HepG2 (cell line): ENCODE results near the gene RNASE13. TPM values are rescaled to one million over a fixed set of nuclear protein-coding genes. Genes with fewer than 3 reads are reported as not detected.

Experiments
- NPAS2 ChIP-seq: sonication (generic); formaldehyde crosslinking; IDR thresholded peaks from 2 replicates; pipeline ENCODE4 v1.8.0; 2022; ENCODE audit warnings: mild to moderate bottlenecking, missing genetic modification reagents, borderline replicate concordance
- ONECUT2 ChIP-seq: sonication (generic); formaldehyde crosslinking; IDR thresholded peaks from 2 replicates; pipeline ENCODE4 v1.4.0; 2020; ENCODE audit warnings: missing genetic modification reagents
- PAX8 ChIP-seq: sonication (generic); formaldehyde crosslinking; IDR thresholded peaks from 2 replicates; pipeline ENCODE4 v1.8.0; 2022; ENCODE audit warnings: mild to moderate bottlenecking, missing genetic modification reagents, borderline replicate concordance
- PCBP1 ChIP-seq: fragments of 200-400 bp; formaldehyde crosslinking; IDR thresholded peaks from 2 replicates; pipeline ENCODE4 v1.6.1; 2017; ENCODE audit warnings: mild to moderate bottlenecking, low read depth, low read length, borderline replicate concordance
- SMAD3 ChIP-seq: sonication (generic); formaldehyde crosslinking; IDR thresholded peaks from 2 replicates; pipeline ENCODE4 v1.4.0; 2020; ENCODE audit warnings: missing genetic modification reagents
- SPEN ChIP-seq: sonication (generic); formaldehyde crosslinking; IDR thresholded peaks from 2 replicates; pipeline ENCODE4 v1.5.1; 2020; ENCODE audit warnings: low read depth, mild to moderate bottlenecking, missing genetic modification reagents
- ZC3H13 ChIP-seq: sonication (generic); formaldehyde crosslinking; IDR thresholded peaks from 2 replicates; pipeline ENCODE4 v1.8.1; 2023; ENCODE audit warnings: mild to moderate bottlenecking, missing genetic modification reagents, moderate library complexity
- ZFYVE20 ChIP-seq: sonication (generic); formaldehyde crosslinking; IDR thresholded peaks from 2 replicates; pipeline ENCODE4 v1.8.0; 2023; ENCODE audit warnings: low read depth, mild to moderate bottlenecking, moderate library complexity, missing genetic modification reagents, borderline replicate concordance
- ZNF180 ChIP-seq: sonication (generic); formaldehyde crosslinking; IDR thresholded peaks from 2 replicates; pipeline ENCODE4 v1.4.0; 2020; ENCODE audit warnings: low read depth, missing genetic modification reagents, borderline replicate concordance
- ZNF235 ChIP-seq: sonication (generic); formaldehyde crosslinking; IDR thresholded peaks from 2 replicates; pipeline ENCODE4 v1.8.1; 2023; ENCODE audit warnings: mild to moderate bottlenecking, missing genetic modification reagents, borderline replicate concordance
- ZNF24 ChIP-seq: fragments of 450-650 bp; IDR thresholded peaks from 2 replicates; pipeline ENCODE4 v1.6.1; 2017; ENCODE audit warnings: antibody characterized with exemption, mild to moderate bottlenecking
- ZNF646 ChIP-seq: sonication (generic); formaldehyde crosslinking; IDR thresholded peaks from 2 replicates; pipeline ENCODE4 v1.9.0; 2021; ENCODE audit warnings: mild to moderate bottlenecking, missing genetic modification reagents
- ZNF670 ChIP-seq: sonication (generic); formaldehyde crosslinking; IDR thresholded peaks from 2 replicates; pipeline ENCODE4 v1.8.0; 2022; ENCODE audit warnings: mild to moderate bottlenecking, missing genetic modification reagents, borderline replicate concordance
- polyA plus RNA-seq, 8 experiments: library from polyadenylated mRNA; depleted of rRNA in 3 of 8; stranded (reverse) in 7 of 8; unstranded in 1 of 8; fragments of >200 nt; fragmentation: Illumina TruSeq in 4 of 8; extraction: Trizol in 4 of 8; gene quantifications; 2 replicates each; pipeline versions ENCODE4 v1.2.1 to v1.2.3, GENCODE V29; 2011 to 2016; ENCODE audit warnings: low read depth in 4 of 8, missing spikeins in 1 of 8, mixed read lengths in 1 of 8; ENCODE audit not compliant: insufficient read depth in 1 of 8
- total RNA-seq, 5 experiments: library from RNA; depleted of rRNA; stranded (reverse); fragments of >200 nt; fragmentation: Illumina TruSeq; extraction: Trizol; gene quantifications; 2 replicates each; pipeline ENCODE4 v1.2.3, GENCODE V29; 2016; ENCODE audit warnings: low read depth in 1 of 5
- TF ChIP-seq, protein P1 (sequence below), 2 experiments: sonication (generic) in 1 of 2; formaldehyde crosslinking in 1 of 2; IDR thresholded peaks; 2 replicates each; pipeline versions ENCODE4 v1.6.1 to v1.9.0; 2014 to 2022; ENCODE audit warnings: antibody characterized with exemption in 1 of 2, borderline replicate concordance in 1 of 2, inconsistent platforms in 1 of 2, low read depth in 1 of 2, missing genetic modification reagents in 1 of 2

RNASE13 gene
- total and polyA plus RNA-seq, 2 of the 13 experiments (the other 11 are each of a cell fraction or from before 2014, with no cell fraction given), result 1.0 TPM; not detected in 1

DNA sequence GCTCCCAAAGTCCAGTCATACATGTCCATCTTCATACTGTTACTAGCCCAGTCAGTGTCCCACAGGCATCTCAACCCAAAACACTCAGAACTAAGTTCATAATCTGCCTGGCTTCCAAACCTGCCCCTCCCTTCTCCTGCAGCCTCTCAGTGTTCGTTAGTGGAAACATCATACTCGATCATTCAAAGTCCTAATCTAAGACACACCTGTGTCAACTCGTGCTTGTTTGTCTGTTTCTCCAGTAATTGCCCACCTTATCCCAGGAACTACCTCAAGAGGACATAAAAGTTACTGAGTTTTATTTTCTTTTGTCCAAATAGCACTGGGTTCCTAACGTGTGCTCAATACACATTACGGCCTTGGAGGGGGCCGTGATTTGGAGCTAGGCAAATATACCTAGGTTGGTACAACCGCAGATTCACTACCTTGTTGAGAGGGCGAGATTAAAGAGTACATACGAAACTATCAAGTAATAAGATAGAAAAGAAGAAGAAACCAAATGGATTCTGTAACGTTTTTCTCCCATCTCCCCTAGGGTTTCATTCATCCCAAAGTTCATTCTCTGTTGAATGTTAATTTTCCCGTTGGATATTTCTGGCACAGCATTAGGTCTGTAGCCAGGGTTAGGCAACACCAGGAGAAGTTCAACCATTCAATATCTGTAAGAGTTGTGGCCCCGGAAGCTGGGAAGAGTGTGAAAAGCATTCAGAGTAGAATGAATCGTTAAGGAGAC is 26.2 kb upstream of the RNASE13 start (continued):
- TF ChIP-seq ZC3H13 (no peak), ZNF670 (CRISPR knock-in tag) (no peak), SPEN (CRISPR knock-in tag) (no peak), ZNF24 (no peak), SMAD3 (CRISPR knock-in tag) (no peak), ZFYVE20 (CRISPR knock-in tag) (no peak), ONECUT2 (CRISPR knock-in tag) (no peak), PAX8 (CRISPR knock-in tag) (no peak), PCBP1 (no peak), ZNF646 (CRISPR knock-in tag) (0 out of 2 replicates have a peak, but pooled peaks have one; percentile 50), ZNF235 (CRISPR knock-in tag) (no peak), NPAS2 (CRISPR knock-in tag) (no peak), ZNF180 (CRISPR knock-in tag) (no peak)
- TF ChIP-seq, protein P1, sequence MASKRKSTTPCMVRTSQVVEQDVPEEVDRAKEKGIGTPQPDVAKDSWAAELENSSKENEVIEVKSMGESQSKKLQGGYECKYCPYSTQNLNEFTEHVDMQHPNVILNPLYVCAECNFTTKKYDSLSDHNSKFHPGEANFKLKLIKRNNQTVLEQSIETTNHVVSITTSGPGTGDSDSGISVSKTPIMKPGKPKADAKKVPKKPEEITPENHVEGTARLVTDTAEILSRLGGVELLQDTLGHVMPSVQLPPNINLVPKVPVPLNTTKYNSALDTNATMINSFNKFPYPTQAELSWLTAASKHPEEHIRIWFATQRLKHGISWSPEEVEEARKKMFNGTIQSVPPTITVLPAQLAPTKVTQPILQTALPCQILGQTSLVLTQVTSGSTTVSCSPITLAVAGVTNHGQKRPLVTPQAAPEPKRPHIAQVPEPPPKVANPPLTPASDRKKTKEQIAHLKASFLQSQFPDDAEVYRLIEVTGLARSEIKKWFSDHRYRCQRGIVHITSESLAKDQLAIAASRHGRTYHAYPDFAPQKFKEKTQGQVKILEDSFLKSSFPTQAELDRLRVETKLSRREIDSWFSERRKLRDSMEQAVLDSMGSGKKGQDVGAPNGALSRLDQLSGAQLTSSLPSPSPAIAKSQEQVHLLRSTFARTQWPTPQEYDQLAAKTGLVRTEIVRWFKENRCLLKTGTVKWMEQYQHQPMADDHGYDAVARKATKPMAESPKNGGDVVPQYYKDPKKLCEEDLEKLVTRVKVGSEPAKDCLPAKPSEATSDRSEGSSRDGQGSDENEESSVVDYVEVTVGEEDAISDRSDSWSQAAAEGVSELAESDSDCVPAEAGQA (IDR thresholded peaks at IDR 0.05; ENCODE audit: low read depth), result no peak
- TF ChIP-seq, protein P1 (CRISPR knock-in tag; IDR thresholded peaks at IDR 0.05; ENCODE audit: borderline replicate concordance), result no peak
